HG02840 (cell line): ENCODE measurements around the gene IFNAR1.
"Not testable (repeated sequence)": the region's sequence is repeated elsewhere in the genome, so short reads cannot be mapped to it uniquely, and the experiment has no call there.

Experiments used
- ATAC-seq: cut with Tn5 transposase; IDR thresholded peaks from one replicate; pipeline ENCODE4 v1.9.1; 2021; ENCODE audit warnings: mild to moderate bottlenecking, moderate library complexity, moderate number of reproducible peaks; ENCODE audit not compliant: unreplicated experiment, low FRiP score

IFNAR1 gene

DNA sequence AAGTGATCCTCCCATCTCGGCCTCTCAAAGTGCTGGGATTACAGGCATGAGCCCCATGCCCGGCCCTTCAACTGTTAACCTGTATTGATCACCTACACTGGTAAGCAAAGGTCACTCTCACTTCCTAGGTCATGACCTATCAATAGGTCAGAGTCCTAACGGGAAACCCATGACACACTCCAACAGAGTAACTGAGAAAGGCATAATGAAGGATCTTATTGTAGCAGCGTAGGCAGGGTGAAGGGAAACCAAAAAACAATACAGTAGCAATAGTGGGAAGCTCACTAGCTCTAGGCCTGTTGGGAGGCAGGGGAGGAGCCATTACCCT is 19.5 kb upstream of the IFNAR1 start:
- no peak for ATAC-seq

- no peak for ATAC-seq
These were observed 18.8 kb upstream of the IFNAR1 start for GRCh38 chr21:33305938-33306337.

DNA sequence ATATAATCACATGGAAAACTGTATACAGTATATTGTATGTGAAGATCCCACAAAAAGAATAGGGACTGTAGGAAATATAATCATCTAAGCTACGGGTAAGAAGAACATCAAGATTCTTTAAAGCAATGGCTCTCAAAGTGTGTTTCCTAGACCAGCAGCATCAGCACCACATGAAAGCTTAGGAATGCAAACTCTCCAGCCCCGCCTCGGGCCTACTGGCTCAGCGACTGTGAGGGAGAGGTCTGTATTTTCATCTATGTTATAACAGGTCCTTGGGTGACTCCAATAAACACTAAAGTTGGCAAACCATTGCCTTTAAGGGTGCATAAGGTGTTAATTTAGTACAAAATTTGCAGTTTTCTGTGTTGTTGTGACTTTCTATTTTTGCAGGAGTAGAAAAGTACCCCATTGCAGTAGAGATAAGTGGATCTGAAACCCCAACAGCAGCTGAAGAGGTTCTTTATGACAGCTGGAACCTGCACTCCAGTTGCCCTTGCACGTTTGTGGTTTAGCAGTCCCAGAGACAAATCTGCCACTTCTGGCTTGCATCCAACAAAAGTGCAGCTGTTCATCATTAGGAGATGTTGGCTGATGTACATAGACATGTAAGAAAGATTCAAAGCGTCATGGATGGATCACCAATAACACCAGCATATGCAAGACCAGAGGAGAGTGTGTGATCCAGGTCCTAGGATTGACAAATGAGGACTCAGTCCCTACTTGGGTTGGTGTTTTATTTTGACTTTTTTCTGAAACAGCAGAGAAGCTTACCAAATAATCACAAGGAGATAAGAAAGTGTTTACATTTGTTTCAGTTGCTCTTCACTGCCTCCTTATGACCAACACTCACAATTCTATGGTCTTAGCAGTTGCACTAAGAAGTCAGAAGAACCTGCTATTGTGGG is 15.9 kb upstream of the IFNAR1 start:
- peak; percentile 84 for ATAC-seq

DNA sequence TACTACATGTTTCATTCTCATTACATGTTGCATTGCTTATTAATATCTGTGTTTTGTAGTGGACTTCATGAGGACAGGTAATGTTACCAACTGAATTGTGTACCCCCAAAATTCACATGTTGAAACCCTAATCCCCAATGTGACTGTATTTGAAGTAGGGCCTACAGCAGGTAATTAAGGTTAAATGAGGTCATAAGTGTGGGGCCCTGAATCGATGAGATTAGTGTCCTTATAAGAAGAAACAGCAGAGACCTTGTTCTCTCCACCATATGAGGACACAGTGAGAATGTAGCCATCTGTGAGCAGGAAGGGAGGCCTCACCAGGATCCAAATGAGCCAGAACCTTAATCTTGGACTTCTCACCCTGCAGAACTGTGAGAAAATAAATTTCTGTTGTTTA is 15.0 kb upstream of the IFNAR1 start:
- ATAC-seq: no peak

DNA sequence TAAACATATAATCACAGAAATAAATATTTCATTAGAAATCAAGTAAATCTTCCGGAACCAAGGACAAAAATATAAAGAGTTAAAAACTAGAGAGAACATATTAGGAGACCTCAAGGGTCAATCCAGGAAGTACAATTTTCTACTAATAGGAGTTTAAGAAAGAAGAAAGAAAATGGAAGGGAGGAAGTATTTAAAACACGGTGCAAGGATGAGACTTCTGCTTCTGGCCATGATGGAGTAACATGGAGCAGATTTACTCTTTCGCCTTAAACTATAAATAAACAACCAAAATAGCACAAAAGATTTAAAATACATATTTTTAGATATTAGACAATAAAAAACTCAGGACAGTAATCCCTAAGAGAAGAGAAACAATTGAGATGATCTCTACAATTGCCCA is 12.6 kb upstream of the IFNAR1 start:
- no peak for ATAC-seq

- no peak for ATAC-seq
These were observed 11.6 kb upstream of the IFNAR1 start for GRCh38 chr21:33313183-33313582.

DNA sequence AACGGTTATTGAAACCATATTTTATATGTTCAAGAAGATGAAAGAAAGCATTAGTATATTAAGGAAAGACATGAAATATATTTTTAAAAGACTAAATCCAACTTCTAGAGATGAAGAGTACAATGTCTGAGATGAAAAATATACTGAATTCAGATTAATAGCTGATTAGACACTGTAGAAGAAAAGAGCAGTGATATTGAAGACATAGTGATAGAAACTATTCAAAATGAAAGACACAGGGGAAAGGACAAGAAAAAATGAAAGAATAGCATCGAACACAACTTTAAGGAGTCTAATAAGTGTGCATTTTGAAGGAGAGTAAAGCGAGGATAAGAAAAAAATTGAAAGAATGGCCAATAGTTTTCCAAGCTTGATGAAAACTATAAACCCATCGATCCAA is 11.2 kb upstream of the IFNAR1 start:
- ATAC-seq: no peak

DNA sequence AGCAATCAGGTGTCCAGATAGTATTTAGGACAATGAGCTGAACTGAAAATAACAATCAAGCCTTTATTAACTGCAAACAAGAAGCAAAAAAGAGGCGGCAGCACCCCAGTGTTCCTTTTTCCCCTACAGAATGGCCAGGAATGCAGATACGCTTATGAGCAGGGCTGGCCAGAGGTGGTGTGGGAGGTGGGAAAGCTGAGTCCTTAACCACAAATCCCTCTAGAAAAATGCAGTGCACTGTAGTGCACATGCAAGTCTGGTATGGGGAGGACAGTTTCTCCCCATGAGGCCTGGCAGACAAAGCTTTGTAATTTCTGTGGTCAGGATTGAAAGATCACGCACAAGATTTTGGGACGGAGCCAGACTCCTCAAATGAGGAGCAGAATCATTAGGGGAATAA is 10.7 kb upstream of the IFNAR1 start:
- no peak for ATAC-seq

DNA sequence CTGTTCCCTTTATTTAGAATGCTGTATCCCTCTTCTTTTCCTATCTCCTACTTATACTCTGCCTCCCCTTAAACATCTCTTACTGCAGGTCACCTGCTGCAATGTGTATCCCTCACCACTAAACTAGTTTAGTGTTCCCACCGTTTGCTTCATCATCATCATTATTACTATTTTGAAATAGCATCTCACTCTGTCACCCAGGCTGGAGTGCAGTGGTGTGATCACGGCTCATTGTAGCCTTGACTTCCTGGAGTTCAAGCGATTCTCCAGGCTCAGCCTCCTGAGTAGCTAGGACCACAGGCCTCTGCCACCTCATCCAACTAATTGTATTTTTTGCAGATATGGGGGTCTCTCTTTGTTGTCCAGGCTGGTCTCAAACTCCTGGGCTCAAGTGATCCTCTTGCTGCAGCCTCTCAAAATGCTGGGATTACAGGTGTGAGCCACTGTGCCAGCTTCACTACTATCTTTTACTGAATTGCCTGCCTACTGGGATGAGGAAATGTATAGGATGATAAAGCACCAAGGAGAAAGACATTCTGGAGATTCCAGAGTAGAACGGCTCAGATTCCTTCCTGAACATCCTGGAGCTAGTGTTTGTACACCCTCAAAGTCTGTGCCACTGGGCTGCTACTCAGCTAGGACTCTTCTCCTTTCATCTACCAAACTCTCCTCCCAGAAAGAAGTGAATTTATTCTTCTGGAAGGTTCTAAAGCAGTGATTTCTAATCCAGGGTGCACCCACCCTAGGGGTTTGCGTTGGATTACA is 8.6 kb upstream of the IFNAR1 start:
- ATAC-seq: no peak

DNA sequence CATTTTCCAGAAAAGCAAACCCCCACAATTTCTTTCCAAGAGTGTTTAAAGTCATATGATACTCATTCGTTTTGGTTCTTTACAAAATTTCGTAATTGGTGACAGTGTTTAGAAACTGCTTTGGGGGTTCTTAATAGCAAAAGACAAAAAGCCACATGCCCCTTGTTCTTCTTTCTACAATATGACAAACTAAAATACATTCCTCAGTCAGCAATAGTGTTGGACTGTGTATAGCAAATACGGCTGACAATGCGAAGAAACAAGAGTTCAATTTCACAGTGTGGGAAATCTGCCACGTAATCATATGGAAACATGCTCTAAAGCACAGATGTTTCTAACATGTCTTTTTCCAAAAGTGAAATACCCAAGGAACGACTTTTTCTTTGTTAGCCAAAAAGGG is 7.6 kb upstream of the IFNAR1 start:
- no peak for ATAC-seq

DNA sequence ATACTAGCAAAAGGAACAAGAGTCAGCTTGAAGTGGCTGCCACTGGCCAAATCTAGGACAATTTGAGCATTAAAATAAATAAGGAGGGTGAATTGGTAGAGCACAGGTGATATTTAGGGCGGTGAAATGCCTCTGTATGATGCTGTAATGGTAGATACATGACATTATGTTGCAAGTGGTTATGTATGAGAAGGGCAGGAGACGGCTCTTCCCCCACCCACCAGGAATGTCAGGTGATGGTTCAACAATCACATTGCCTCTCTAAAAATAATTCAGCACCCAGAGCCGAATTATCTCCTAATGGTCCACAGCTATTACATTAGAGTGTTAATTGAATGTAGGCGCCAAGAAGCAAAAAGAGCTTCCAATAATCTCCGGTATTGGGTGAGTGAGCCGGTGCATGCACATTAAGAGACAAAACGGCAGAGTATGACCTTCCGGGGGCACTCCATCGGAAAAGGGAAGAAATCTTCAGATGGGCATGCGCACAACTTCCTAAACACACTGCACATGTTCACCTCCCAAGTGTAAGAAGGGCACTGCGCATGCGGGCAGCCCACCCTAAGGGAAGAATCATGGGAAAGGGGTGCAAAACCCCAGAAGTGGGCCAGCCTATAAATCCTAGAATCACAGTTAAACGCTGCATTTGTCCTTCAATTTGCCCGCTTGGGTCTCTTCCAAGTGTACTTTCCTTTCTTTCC is 6.8 kb upstream of the IFNAR1 start:
- ATAC-seq: no peak

DNA sequence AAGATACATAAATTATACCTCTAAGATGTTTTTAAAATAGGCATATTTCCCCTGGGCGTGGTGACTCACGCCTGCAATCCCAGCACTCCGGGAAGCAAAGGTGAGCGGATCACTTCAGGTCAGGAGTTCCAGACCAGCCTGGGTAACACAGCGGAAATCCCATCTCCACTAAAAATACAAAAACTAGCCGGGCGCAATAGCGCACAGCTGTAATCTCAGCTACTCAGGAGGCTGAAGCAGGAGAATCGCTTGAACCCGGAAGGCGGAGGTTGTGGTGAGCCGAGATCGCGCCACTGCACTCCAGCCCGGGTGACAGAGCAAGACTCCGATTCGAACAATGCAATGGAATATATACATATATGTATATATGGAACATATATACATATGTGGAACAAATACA is 3.8 kb upstream of the IFNAR1 start:
- not testable (repeated sequence) for ATAC-seq

DNA sequence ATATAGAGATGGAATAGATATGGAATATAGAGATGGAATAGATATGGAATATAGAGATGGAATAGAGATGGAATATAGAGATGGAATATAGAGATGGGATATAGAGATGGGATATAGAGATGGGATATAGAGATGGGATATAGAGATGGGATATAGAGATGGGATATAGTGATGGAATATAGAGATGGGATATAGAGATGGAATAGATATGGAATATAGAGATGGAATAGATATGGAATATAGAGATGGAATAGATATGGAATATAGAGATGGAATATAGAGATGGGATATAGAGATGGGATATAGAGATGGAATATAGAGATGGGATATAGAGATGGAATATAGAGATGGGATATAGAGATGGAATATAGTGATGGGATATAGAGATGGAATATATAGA is 1.2 kb upstream of the IFNAR1 start:
- ATAC-seq: not testable (repeated sequence)

- peak; percentile 32 for ATAC-seq
These were observed 675 bp downstream of the IFNAR1 start for GRCh38 chr21:33325222-33326067.

GRCh38 chr21:33327326-33327725 is 2.6 kb downstream of the IFNAR1 start:
- no peak for ATAC-seq

DNA sequence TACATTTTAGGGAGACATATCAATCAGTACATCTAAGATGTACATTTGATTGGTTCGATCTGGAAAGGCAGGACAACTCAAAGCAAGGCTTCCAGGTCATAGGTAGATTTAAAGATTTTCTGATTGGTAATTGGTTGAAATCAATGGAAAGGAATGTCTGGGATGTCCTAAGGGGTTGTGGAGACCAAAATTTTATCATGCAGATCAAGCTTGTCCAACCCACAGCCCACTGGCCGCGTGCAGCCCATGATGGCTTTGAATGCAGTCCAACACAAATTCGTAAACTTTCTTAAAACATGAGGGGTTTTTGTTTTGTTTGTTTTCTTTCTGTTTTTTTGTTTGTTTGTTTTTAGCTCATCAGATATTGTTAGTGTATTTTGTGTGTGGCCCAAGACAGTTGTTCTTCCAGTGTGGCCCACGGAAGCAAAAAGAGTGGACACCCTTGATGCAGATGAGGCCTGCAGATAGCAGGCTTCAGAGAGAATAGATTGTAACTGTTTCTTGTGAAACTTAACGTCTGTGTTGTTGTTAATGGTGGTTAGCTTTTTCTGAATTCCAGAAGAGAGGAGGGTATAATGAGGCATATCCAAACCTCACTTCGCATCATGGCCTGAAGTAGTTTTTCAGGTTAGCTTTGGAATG is 3.1 kb downstream of the IFNAR1 start:
- ATAC-seq: no peak

- ATAC-seq: no peak
These were observed 6.0 kb downstream of the IFNAR1 start for GRCh38 chr21:33330726-33331125.

DNA sequence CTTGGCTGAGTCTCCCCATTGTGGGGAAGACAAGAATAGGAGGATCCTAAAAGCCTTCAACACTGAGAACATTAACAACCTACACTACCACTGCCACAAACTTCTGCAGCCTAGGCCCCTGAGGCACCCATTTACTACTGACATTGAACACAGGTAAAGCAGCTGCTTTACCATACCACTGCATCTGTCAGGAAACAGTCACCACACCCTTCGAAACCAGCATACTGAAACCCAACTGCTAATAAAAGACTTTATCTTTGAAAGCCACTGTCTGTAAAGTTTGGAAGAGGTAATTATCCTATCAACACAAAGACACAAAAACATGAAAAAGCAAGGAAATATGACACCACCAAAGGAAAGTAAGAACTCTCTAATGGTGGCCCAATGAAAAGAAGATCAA is 7.4 kb downstream of the IFNAR1 start:
- peak; percentile 77 for ATAC-seq

DNA sequence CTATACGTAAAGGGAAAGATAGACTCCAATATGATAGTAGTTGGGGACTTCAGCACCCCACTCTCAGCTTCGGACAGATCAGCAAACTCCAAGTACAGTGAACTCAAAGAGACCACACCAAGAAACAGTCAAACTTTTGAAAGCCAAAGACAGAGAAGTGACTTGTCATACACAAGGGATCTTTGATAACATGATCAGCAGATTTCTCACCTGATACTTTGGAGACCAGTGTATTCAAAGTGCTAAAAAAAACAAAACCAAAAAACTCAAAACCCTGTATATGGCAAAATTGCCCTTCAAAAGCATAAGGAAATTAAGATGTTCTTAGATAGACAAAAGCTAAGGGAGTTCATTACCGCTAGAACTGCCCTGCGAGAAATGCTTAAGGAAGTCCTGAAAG is 9.4 kb downstream of the IFNAR1 start:
- ATAC-seq: no peak

DNA sequence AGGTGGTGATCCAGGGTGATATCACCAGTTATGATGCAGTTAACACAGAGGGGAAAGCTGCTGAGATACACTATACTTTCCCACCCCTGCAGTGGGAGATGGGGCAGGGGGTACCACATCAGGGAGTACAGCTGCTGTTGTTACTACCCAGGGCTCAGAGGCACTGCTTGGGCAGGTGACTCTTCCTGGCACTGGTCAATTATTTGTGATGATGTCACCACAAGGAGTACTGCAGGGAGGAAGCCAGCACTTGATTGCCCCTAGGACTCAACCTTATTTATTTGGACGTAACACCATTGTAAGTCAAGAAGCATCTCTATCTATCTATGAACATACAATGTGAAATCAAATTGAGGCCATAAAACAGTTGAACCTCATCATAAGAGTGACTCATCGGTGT is 10.1 kb downstream of the IFNAR1 start:
- ATAC-seq: no peak
